Measurements from ENCODE around the gene ARHGEF26.

The ARHGEF26 gene

DNA sequence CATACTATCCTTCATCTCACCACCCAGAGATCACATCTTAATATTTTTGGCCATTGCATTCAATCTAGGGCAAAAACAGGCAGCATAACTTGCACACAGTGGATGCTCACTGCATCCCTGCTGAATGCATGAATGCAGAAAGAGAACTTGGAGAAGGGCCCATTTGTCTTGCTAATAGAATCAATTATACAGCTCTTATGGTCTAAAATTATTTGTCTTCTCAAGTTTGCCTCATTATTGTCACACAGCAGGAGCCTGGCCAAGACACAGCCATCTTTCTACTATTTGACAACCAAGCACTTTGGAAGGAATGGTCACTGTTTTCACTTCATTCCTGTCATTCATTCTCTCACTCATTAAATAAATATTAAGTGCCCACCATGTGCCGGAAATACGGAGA, 1.2 kb upstream of the ARHGEF26 start:
- no peak for DNase-seq (ENCODE audit: low read depth in 2 of 2)

DNA sequence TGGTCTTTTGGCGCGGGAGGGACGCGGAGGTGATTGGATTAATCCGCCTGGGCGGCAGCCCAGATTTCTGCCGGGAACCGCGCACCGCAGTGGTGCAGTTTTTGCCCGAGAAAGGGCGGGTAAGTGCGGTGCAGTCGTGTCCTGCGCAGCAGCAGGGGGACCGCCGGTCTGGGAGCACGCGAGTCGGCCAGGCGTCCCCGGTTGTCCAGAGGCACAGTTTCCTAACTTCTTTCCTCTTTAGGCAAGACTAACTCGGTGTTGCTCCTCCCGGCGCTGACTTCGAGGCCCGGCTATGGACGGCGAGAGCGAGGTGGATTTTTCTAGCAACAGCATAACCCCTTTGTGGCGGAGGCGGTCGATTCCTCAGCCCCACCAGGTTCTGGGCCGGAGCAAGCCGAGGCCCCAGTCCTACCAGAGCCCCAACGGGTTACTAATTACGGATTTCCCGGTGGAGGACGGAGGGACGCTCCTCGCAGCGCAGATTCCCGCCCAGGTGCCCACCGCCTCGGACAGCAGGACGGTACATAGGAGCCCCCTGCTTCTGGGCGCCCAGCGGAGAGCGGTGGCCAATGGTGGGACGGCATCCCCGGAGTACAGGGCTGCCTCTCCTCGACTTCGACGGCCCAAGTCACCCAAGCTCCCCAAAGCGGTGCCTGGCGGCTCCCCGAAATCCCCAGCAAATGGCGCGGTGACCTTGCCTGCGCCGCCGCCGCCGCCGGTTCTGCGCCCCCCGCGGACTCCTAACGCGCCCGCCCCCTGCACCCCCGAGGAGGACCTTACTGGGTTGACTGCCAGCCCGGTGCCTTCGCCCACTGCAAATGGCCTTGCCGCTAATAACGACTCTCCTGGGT, 736 bp downstream of the ARHGEF26 start:
- peak in 1 of 2 experiments; percentile 11 for DNase-seq (ENCODE audit: low read depth in 2 of 2)

DNA sequence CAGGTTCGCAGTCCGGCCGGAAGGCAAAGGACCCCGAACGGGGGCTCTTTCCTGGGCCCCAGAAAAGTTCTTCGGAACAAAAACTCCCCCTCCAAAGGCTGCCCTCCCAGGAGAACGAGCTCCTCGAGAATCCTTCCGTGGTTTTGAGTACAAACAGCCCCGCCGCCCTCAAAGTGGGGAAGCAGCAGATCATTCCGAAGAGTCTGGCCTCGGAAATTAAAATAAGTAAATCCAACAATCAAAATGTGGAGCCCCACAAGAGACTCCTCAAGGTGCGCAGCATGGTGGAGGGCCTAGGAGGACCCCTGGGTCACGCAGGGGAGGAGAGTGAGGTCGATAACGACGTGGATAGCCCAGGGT, 1.3 kb downstream of the ARHGEF26 start:
- no peak for DNase-seq (ENCODE audit: low read depth in 2 of 2)

DNA sequence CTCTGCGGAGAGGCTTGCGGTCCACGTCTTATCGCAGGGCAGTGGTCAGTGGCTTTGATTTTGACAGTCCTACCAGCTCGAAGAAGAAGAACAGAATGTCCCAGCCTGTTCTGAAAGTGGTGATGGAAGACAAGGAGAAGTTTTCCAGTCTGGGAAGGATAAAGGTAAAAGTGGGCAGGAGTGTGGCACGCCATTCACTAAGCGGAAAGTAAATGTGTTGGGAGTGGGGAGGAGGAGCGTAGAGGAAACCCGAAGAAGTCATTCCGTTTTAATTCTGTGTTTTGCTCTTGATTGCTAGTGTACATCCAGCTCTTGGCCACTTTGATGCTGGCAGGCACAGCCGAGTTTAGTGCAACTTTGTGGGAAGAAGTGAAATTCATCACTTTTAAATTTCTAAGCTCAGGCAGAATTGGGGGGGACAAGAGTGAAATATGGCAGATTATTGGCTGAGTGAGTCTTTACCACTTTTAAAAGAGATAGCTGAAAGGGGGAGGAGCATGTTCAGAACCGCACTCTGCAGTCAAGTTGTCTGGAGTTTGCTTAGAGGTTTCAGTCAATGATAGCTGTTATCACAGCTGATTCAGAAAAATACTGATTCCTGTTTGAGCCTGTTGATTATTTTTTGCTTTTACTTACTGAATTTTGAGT, 1.8 kb downstream of the ARHGEF26 start:
- DNase-seq (ENCODE audit: low read depth in 2 of 2), result no peak

DNA sequence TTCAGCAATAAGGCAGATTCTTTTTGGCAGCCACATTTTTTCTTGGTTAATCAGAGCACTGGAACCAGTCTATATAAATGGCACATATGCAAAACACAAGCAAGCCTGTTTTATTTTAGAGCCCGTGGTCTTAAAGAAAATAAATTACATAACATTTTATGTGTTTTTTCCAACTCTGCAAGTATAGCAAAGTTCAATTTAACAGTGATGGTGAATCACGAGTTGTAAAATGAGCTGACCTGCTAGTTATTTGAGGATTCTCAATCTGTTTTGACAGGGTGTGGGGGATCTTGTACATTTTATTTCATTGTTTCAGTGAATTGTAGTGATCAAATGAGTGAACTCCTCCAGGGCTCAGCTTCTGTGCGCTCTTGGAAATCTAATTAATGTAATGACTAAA, 2.7 kb downstream of the ARHGEF26 start:
- DNase-seq (ENCODE audit: low read depth in 2 of 2), result no peak

DNA sequence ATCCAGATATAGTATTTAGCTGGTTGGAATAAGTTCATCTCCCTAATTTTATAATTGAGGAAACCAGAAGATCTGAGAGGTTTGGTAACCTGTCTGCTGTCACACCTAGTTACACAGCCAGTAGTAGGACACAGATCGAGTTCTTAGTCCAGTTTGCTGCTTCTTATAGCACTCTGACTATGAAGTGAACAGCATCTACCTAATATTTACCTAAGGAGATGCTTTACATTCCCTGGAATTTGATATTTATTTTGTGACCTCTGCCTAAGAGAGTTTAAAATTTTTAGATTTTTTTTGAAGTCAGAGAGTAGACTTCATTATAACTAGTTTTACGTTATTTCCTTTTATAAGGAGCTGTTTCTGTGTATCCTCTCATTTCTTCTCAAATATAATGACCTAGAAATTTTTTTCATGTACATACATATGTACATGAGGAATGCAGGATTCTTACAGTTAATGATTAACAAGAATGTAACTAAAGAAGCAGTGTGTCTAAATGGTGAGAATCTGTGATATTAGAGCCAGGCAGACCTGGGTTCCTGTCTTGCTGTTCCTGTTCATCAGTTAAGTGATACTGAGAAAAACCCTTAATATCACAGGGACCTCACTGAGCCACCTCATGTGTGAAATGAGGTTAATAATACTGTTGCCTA, 4.3 kb downstream of the ARHGEF26 start:
- DNase-seq (ENCODE audit: low read depth in 2 of 2), result no peak

DNA sequence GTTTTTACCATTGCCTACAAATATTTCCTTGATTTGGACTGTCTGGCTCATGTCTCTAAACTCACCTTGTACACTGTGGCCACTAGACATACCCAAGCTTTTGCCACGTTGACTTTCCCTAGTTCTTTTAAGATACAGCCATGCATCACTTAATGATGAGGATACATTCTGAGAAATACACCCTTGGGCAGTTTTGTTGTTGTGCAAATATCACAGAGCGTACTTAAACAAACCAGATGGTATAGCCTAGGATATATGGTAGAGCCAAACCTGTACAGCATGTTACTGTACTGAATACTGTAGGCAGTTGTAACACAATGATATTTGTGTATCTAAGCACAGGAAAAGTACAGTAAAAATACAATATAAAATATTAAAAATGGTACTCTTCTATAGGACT, 5.5 kb downstream of the ARHGEF26 start:
- no peak for DNase-seq (ENCODE audit: low read depth in 2 of 2)

DNA sequence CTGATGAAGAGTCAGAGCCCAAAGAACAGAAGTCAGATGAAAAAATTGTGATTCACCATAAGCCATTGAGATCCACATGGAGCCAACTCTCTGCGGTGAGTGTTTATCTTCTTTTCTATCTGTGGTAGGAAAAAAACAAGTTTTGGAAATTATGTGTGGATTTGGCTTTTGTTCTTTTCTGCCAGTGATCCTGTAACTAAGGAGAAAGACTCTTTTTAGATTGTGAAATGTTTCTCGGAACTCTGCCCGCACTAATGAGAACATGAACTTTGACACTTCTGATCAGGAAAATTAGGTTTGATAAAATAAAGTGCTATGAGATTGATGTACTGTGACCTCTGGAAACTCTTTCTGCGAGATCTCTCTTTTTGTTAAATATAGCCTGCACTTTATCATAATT, 8.4 kb downstream of the ARHGEF26 start:
- DNase-seq (ENCODE audit: low read depth in 2 of 2), result no peak

DNA sequence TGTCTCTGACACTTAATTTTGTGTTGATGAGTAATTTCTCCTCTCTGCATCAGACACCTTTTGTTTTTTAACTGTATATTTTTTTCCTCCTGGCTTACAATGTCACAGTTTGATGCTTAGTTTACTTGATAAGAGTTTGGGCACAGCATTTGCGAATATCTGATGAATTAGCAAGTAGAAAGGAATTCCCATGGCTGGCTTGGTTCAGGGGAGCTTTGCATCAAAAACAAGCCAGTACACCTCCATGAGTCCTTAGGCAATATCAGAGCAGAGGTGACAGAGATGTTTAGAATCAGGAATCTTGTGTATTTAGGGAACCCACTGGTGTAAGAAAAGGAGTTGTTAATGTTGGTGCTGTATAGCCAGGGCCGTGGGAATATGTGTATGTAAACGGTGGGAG, 9.3 kb downstream of the ARHGEF26 start:
- no peak for DNase-seq (ENCODE audit: low read depth in 2 of 2)

DNA sequence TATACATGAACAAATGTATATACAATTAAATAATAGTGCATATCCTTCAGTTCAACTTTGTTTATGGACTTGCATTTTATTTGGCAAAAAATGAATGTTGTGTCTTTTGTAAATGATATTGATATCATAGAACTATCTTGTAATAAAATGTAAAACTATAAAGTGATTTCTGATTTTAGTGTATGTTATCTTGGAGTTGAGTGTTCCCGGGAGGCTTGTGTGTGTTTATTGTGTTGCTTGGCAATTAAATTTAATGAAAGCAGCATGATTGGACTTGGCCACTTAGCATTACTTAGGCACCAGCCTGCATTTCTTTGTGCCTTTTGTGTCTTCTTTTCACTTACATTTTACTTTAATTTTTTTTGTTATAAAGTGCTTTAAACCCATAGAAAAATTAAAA, 10.6 kb downstream of the ARHGEF26 start:
- DNase-seq (ENCODE audit: low read depth in 2 of 2), result no peak

DNA sequence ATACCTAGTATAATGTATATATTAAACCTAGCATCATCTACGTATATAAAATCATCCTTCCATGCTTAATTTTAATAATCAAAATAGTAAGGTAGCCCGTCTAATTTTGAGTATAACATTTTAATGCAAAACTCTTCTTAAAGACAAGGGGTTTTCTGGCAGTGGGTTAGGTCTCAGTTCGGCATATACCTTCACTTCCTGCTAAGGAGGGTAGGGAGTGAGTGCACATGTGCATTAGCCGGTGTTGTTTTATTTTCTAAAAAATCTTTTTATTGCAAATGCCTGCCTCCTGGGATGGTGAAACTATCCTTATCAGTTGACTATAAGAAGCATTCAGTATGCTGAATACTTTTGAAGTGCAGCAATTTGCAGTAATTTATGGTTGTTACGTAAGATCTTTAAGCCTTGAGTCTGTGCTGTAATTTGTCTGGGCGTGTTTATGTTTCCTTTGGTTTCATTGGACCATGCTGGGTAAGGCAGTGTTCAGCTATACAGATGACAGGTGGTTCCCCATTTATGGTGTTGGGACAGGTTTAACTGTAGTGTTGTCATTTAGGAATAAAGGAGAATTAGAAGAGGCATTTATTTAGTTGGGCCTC, 11.7 kb downstream of the ARHGEF26 start:
- DNase-seq (ENCODE audit: low read depth in 2 of 2), result no peak

DNA sequence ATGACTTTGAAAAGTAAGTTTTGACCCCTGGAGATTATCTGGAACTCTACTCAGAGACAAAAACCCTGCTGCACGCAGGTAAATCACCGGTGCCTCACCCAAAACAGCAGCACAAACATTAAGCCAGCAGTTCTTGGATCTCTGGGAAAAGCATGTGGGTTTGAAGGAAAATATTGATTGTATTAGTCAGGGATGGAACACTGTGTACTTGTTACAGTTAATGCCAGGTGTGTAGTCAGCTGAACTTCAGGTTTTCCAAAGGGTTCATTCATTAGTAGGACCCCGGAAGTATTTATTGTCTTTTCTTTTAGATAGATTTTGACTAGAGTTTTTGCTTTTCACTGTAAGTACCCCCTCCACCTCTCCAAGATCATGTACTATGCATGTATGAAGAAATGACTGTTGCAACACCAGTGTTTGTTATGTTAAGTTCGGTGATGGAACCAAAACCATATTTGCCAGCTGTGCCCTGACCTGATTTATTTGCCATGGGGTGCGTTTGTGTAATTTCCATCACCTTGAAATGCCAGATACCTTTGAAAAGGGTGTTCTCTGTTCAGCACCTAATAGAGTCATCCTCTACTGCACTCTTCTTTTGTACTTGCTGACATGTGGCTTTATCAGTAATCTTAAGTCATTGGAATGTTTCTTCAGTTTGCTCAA, 14.5 kb downstream of the ARHGEF26 start:
- DNase-seq (ENCODE audit: low read depth in 2 of 2), result no peak

DNA sequence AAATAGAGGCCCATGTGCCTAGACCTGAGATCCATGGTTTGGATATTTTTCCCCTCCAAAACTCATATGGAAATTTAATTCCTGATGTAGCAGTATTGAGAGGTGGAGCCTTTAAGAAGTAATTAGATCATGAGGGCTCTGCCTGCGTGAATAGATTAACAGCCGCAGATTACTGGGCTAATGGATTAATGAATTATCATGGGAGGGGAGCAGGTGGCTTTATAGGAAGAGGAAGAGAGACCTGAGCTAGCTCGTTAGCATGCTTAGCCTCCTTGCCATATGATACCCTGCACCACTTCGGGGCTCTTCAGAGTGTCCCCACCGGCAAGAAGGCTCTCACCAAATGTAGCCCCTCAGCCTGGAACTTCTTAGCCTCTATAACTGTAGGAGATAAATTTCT, 15.8 kb downstream of the ARHGEF26 start:
- no peak for DNase-seq (ENCODE audit: low read depth in 2 of 2)

DNA sequence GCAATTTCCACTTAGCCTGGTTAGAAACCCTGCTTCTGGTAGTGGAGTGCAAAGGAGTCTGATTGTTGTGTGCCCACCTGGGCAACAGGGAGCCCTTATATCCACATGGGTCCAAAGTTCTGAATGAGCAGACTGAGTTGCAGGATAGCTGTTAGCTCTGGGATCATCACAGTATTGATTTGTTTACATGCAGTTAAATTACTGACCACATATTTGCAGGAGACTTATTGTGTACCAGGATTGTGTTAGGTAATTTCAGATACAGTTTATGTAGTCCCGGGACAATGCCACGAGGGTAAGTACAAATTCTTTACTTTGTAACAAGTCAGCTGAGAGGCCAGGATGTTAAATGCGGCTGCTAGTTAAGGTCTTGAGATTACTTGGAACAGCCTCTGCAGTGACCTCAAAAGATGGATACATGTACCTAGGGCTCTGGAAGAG, 18.8 kb downstream of the ARHGEF26 start:
- no peak for DNase-seq (ENCODE audit: low read depth in 2 of 2)

DNA sequence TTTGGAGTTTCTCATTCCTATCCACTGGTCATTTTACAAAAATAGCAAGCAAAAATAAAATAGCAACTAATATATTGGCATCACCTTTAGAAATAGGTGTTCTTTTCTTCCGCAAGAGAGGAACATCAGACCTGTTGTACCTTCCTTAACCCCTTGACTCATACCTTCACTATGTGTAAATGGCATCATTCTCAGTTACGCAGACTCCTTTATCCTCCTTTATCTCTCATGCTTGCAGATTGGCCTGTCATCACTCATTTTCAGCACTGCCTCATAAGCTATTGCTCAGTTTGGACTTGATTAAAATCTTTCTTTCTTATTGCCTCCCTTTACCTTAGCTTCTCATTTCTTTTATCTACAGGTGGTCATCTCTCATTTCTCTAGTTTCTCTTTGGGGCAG, 21.4 kb downstream of the ARHGEF26 start:
- no peak for DNase-seq (ENCODE audit: low read depth in 2 of 2)

DNA sequence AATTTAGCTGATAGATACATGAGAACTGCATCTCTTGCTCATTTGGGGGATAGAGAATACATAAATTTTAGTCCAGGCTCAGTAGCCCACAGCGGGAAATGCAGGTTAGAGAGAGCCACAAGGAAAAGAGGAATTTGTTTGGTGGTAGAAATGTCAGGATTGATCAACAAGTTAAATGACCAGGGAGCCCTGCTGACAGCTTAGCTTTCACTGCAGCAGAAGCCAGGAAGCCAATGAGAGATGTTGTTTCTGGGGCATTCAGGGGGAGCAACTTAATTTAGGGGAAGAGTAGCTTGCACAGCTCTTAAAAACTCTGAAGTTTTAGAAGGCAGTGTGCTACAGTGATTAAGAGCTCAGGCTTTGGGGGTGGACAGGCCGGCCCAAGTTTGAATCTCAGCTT, 22.7 kb downstream of the ARHGEF26 start:
- DNase-seq (ENCODE audit: low read depth in 2 of 2), result no peak

DNA sequence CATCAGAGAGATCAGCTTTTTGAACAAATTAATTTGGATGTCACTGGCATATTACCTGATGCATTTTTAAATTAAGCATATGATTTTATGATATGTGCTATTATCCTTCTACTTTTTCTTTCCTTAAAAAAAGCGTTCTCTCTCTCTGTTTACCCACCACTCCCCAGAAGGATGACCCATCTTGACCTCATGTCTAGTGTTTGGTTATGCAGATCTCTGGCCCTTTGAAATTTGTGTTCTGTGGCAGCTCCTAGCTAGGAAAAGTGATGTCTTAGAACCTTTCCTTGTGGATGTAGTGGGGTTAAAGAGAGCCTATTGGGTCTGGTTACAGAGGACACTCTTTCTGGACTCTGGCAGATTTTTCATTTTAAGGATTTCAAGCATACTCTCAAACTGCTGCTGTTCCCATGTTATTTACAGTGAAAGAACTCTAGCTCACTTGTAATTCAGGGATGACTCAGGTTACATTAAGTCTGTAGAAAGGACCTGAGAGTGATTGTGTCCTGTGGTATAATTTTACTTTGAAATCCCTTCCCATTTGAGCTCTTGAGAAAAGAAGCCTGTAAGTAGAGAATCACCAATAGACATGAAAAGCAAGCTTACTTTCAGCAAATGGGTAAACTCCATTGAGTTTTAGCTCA, 23.8 kb downstream of the ARHGEF26 start:
- no peak for DNase-seq (ENCODE audit: low read depth in 2 of 2)

DNA sequence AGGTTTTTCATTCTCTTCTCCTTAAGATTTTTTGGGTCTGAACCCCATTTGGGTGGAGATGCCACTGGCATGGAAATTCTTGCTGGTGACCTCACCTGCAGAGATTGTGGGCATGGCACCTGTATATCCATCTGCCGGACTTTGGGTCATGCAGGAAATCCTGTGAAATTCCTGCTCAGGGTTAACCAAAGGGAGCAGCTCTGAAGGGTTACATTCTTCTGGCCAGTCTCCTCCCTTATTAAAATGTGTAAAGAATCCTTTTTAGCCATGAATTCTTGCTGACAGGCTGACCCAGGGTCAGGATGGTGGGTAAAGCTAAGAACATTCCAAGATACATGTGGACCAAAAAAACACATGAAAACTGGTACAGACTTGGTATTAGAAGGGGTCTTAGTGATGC, 27.4 kb downstream of the ARHGEF26 start:
- DNase-seq (ENCODE audit: low read depth in 2 of 2), result no peak

DNA sequence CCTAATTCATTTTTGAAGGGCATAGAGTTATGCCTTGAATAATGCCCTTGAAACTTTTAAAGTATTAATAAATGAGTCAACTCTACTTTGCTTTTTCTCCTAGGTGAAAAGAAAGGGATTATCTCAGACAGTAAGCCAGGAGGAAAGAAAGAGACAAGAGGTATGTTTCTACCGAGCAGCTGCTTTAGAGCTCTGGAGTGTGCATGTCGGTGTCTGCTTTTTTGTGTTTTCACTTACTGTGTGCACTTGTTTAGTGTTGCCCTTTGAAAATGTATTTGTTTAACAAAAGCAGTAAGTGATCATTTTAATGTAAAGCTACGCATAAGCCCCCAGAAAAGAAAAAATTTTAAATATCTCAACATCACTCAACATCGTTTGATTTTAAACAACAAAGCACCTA, 28.1 kb downstream of the ARHGEF26 start:
- DNase-seq (ENCODE audit: low read depth in 2 of 2), result no peak

DNA sequence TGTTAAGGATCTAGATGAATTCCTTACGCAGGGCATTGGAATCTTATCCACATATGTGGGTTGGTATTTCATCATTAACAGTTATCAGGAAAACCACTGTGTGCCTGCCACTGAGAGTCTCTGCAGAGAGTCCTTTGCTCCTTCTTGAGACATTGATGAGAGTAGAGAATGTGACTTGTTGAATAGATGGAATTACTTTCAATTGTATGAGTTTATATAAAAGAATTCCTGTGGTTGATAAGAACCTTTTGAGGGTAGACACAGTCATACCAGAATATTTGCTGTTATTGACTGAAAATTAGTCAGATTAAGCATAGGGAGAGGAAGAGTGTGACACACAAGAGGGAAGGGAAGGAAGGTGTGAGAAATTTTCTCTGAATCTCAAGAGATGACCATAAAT, 30.8 kb downstream of the ARHGEF26 start:
- no peak for DNase-seq (ENCODE audit: low read depth in 2 of 2)

DNA sequence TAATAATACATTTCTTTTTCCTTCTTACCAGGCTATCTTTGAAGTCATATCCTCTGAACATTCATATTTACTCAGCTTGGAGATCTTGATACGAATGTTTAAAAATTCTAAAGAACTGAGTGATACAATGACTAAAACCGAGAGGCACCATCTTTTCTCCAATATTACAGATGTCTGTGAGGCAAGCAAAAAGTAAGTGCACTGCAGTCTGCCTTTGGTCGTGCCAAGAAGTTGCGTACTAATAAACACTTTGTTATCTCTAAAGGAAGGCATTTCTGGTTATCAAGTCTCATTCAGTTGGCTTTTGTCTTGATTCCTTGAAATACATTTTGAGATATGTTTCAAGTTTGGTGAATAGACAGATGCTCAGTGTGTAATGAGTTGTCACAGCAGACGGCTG, 31.6 kb downstream of the ARHGEF26 start:
- DNase-seq (ENCODE audit: low read depth in 2 of 2), result no peak

DNA sequence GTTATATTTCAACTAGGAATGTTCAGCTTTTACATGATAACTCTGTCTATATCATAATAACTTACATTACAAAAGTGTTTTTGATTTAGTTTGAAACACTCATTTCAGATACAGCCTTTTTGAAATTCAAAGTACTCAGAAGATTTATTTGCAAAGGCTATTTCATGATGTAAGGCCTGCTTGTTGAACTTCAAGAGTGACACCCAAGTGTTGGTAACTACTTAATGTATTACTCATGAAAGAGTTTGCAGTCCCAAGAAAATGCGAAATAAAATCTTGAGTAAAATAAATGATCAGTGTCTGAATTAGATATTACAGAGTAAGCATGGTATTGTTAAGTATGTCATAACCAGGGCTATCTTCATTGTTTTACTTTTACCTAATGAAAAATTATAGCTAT, 35.3 kb downstream of the ARHGEF26 start:
- DNase-seq (ENCODE audit: low read depth in 2 of 2), result no peak

Data from stimulated activated CD4-positive, alpha-beta T cell treated with anti-CD3 and anti-CD28 coated beads, Interleukin-12 subunit alpha, Interleukin-12 subunit beta, amount 100 ng/mL, for 24 hours (primary cell).